Smooth muscle cell (in vitro differentiated cells): ENCODE measurements around the gene MAFB. TPM values are rescaled to one million over a fixed set of nuclear protein-coding genes. Genes with fewer than 3 reads are reported as not detected.

Experiments
- DNase-seq: peaks from one replicate; lab custom pipeline; 2025; ENCODE audit not compliant: unreplicated experiment; lab: John Stamatoyannopoulos, UW
- H2AFZ ChIP-seq: fragments of 200-600 bp; sonication (generic); 2 replicates; pipeline ENCODE4 v1.6.0; 2016; ENCODE audit warnings: antibody characterized with exemption, low read depth, mild to moderate bottlenecking
- H3F3A ChIP-seq: fragments of 200-600 bp; sonication (generic); 2 replicates; pipeline ENCODE4 v1.6.0; 2017; ENCODE audit warnings: antibody characterized with exemption, low read depth
- H3K27ac ChIP-seq: fragments of 200-600 bp; sonication (generic); 2 replicates; pipeline ENCODE4 v1.5.1; 2016; ENCODE audit warnings: low read depth, mild to moderate bottlenecking
- H3K27me3 ChIP-seq: fragments of 200-600 bp; sonication (generic); 2 replicates; pipeline ENCODE4 v1.6.1; 2016; ENCODE audit warnings: low read depth, mild to moderate bottlenecking
- H3K36me3 ChIP-seq: fragments of 200-600 bp; sonication (generic); 2 replicates; pipeline ENCODE4 v1.5.1; 2016; ENCODE audit warnings: low read depth
- H3K4me1 ChIP-seq: fragments of 200-600 bp; sonication (generic); 2 replicates; pipeline ENCODE4 v1.5.1; 2016; ENCODE audit warnings: low read depth
- H3K4me2 ChIP-seq: fragments of 200-600 bp; sonication (generic); 2 replicates; pipeline ENCODE4 v1.6.0; 2016; ENCODE audit warnings: mild to moderate bottlenecking
- H3K4me3 ChIP-seq: fragments of 200-600 bp; sonication (generic); 2 replicates; pipeline ENCODE4 v1.5.1; 2016; ENCODE audit warnings: mild to moderate bottlenecking
- H3K79me2 ChIP-seq: fragments of 200-600 bp; sonication (generic); 2 replicates; pipeline ENCODE4 v1.6.0; 2016; ENCODE audit warnings: low read depth, mild to moderate bottlenecking
- H3K9ac ChIP-seq: fragments of 200-600 bp; sonication (generic); 2 replicates; pipeline ENCODE4 v1.6.0; 2016; ENCODE audit warnings: low read depth
- H3K9me3 ChIP-seq: fragments of 200-600 bp; sonication (generic); replicated peaks from 2 replicates; pipeline ENCODE4 v1.5.1; 2016; ENCODE audit warnings: low read depth
- H4K20me1 ChIP-seq: fragments of 200-600 bp; sonication (generic); 2 replicates; pipeline ENCODE4 v1.6.0; 2016; ENCODE audit warnings: low read depth
- CTCF ChIP-seq: fragments of 200-600 bp; sonication (generic); IDR thresholded peaks from 2 replicates; pipeline ENCODE4 v1.5.1; 2017; ENCODE audit warnings: borderline replicate concordance, mild to moderate bottlenecking, antibody characterized with exemption; ENCODE audit not compliant: insufficient read depth, poor library complexity, severe bottlenecking
- WGBS: methylation state at CpG from one replicate; pipeline ENCODE4 v1.1.7; 2016; ENCODE audit warnings: low lambda C conversion rate; 5-methylcytosine and 5-hydroxymethylcytosine counted together
- polyA plus RNA-seq: library from polyadenylated mRNA; unstranded; fragments of >200 nt; fragmentation: Nextera tagmentation; extraction: Ambion mirVana; gene quantifications from 2 replicates; pipeline ENCODE4 v1.2.1, GENCODE V29; 2016
- total RNA-seq: library from RNA; depleted of rRNA; stranded (reverse); fragments of >200 nt; gene quantifications from 2 replicates; pipeline ENCODE4 v1.2.3, GENCODE V29; 2014

MAFB gene
- total and polyA plus RNA-seq, 2 experiments from 2014 or later = 14.4 to 15.7 TPM

- Histone ChIP-seq H3K4me1 (no peaks in the 10 kb centered on the region), H3K4me2 (no peak overlapping the region), H3K27ac (no peak overlapping the region), H3F3A (no peaks in the 10 kb centered on the region), H3K79me2 (no peaks in the 10 kb centered on the region), H3K9me3 (no peaks in the 10 kb centered on the region), H2AFZ (no peak overlapping the region), H3K4me3 (no peak overlapping the region), H3K27me3 (no peaks in the 10 kb centered on the region), H3K9ac (no peak overlapping the region), H3K36me3 (no peaks in the 10 kb centered on the region), H4K20me1 (no peaks in the 10 kb centered on the region)
- no peak for DNase-seq
- WGBS = 97% methylated on average over 3 of the region's 3 CpGs
- no peak for TF ChIP-seq CTCF
Measured at GRCh38 chr20:40658509-40658908, 30.5 kb downstream of the MAFB start.

GRCh38 chr20:40657526-40657925 lies 31.5 kb downstream of the MAFB start:
- WGBS = 68% methylated on average over 3 of the region's 4 CpGs
- Histone ChIP-seq H3K27ac (no peak overlapping the region), H3K9me3 (no peaks in the 10 kb centered on the region), H3F3A (no peaks in the 10 kb centered on the region), H3K4me2 (no peak overlapping the region), H3K4me1 (peaks cover 5% of the 10 kb centered on the region), H3K4me3 (no peak overlapping the region), H3K9ac (no peak overlapping the region), H4K20me1 (no peaks in the 10 kb centered on the region), H3K27me3 (no peaks in the 10 kb centered on the region), H3K79me2 (no peaks in the 10 kb centered on the region), H3K36me3 (no peaks in the 10 kb centered on the region), H2AFZ (no peak overlapping the region)
- no peak for DNase-seq
- no peak for TF ChIP-seq CTCF

- H3K4me1 ChIP-seq = peaks cover 12% of the 10 kb centered on the region
- WGBS = 95% methylated on average over 6 of the region's 6 CpGs
- no peak overlapping the region for H3K9ac ChIP-seq
- H3K4me3 ChIP-seq = no peak overlapping the region
- DNase-seq = no peak
- H3K36me3 ChIP-seq = no peaks in the 10 kb centered on the region
- no peak for TF ChIP-seq CTCF
- no peak overlapping the region for H2AFZ ChIP-seq
- H3K9me3 ChIP-seq = no peaks in the 10 kb centered on the region
- H3K4me2 ChIP-seq = no peak overlapping the region
- no peaks in the 10 kb centered on the region for H3K27me3 ChIP-seq
- no peak overlapping the region for H3K27ac ChIP-seq
- H3K79me2 ChIP-seq = no peaks in the 10 kb centered on the region
- H3F3A ChIP-seq = no peaks in the 10 kb centered on the region
- no peaks in the 10 kb centered on the region for H4K20me1 ChIP-seq
Measured at GRCh38 chr20:40655451-40655850, 33.6 kb downstream of the MAFB start.

- H3F3A ChIP-seq = no peaks in the 10 kb centered on the region
- H3K9ac ChIP-seq = no peak overlapping the region
- no peaks in the 10 kb centered on the region for H4K20me1 ChIP-seq
- H3K27me3 ChIP-seq = no peaks in the 10 kb centered on the region
- H3K9me3 ChIP-seq = no peaks in the 10 kb centered on the region
- H3K36me3 ChIP-seq = no peaks in the 10 kb centered on the region
- WGBS = 78% methylated on average over 4 of the region's 4 CpGs
- no peak overlapping the region for H3K4me3 ChIP-seq
- H3K27ac ChIP-seq = no peak overlapping the region
- DNase-seq = no peak
- H2AFZ ChIP-seq = no peak overlapping the region
- no peak overlapping the region for H3K4me2 ChIP-seq
- no peak for TF ChIP-seq CTCF
- H3K79me2 ChIP-seq = no peaks in the 10 kb centered on the region
- peaks cover 12% of the 10 kb centered on the region for H3K4me1 ChIP-seq
Measured at GRCh38 chr20:40654876-40655275, 34.2 kb downstream of the MAFB start.
